A549 (cell line): Measurements from ENCODE around the gene IQGAP2. TPM values are rescaled to one million over a fixed set of nuclear protein-coding genes. Genes with fewer than 3 reads are reported as not detected.

Experiments used
- ATAC-seq, 2 experiments: fragments of 200-7000 bp in 1 of 2; fragments of >200 bp in 1 of 2; cut with Nextera tagmentation in 1 of 2; cut with Tn5 transposase in 1 of 2; 3 replicates each; pipeline versions ENCODE4 v1.8.0 to v1.9.1; 2018 to 2020; ENCODE audit warnings: mild to moderate bottlenecking in 1 of 2, moderate library complexity in 1 of 2
- CTCF ChIA-PET: fragments of 300-600 bp; sonication (Branson Sonifier 250); formaldehyde crosslinking; extraction: SDS; loops from one replicate; lab custom pipeline; 2021; ENCODE audit warnings: antibody characterized with exemption, inconsistent platforms; lab: Yijun Ruan, JAX
- POLR2A ChIA-PET: fragments of 350-600 bp; formaldehyde crosslinking; extraction: SDS; loops from one replicate; lab custom pipeline; 2021; ENCODE audit warnings: antibody characterized with exemption, inconsistent platforms; lab: Yijun Ruan, JAX
- DNase-seq, 2 experiments: peaks; one replicate each; pipeline versions ENCODE4 v3.0.0 to v3.0.0-alpha.2; 2011 to 2016; ENCODE audit warnings: low read depth in 1 of 2, low spot score in 1 of 2
- FAIRE-seq: peaks from 2 replicates; lab custom pipeline; 2011; peaks lifted over from hg19 to GRCh38; lab: Jason Lieb, UNC
- H3K27ac ChIP-seq, 2 experiments: fragments of >200 bp; sonication (Bioruptor Twin); formaldehyde crosslinking; 3 replicates each; pipeline ENCODE4 v1.5.1; 2016 to 2017
- H3K4me1 ChIP-seq: fragments of >200 bp; sonication (Bioruptor Twin); formaldehyde crosslinking; 3 replicates; pipeline ENCODE4 v1.6.1; 2016
- H3K4me2 ChIP-seq: fragments of >200 bp; sonication (Bioruptor Twin); formaldehyde crosslinking; 3 replicates; pipeline ENCODE4 v1.6.1; 2016
- H3K4me3 ChIP-seq: fragments of >200 bp; sonication (Bioruptor Twin); formaldehyde crosslinking; 3 replicates; pipeline ENCODE4 v1.5.1; 2016
- H3K9me3 ChIP-seq: fragments of >200 bp; sonication (Bioruptor Twin); formaldehyde crosslinking; 3 replicates; pipeline ENCODE4 v1.6.1; 2016
- EHF ChIP-seq: fragments of 250-450 bp; sonication (Bioruptor Pico); IDR thresholded peaks from 2 replicates; pipeline ENCODE4 v1.5.0; 2020; ENCODE audit warnings: mild to moderate bottlenecking
- HDAC2 ChIP-seq: fragments of 200-600 bp; sonication (generic); IDR thresholded peaks from 2 replicates; pipeline ENCODE4 v1.6.1; 2016
- HEYL ChIP-seq: fragments of 250-450 bp; sonication (Bioruptor Pico); IDR thresholded peaks from 2 replicates; pipeline ENCODE4 v1.8.0; 2021; ENCODE audit warnings: mild to moderate bottlenecking, moderate library complexity
- JUN ChIP-seq, 2 experiments: fragments of >200 bp; sonication (Bioruptor Twin); formaldehyde crosslinking; IDR thresholded peaks; 2 replicates in 1 of 2; 3 replicates in 1 of 2; pipeline ENCODE4 v1.6.1; 2016 to 2017
- MAFK ChIP-seq: fragments of 450-650 bp; IDR thresholded peaks from 2 replicates; pipeline ENCODE4 v1.6.1; 2014; ENCODE audit not compliant: partially characterized antibody
- MAZ ChIP-seq: fragments of 150-350 bp; IDR thresholded peaks from 2 replicates; pipeline ENCODE4 v1.6.1; 2014; ENCODE audit warnings: antibody characterized with exemption, low read depth, low read length, borderline replicate concordance
- NR3C1 ChIP-seq: fragments of >200 bp; sonication (Bioruptor Twin); formaldehyde crosslinking; IDR thresholded peaks from 3 replicates; pipeline ENCODE4 v1.6.1; 2017
- POLR2AphosphoS2 ChIP-seq: conservative IDR thresholded peaks from 2 replicates; pipeline ENCODE4 v1.6.1; 2012; ENCODE audit warnings: low read length, improper control_type of control experiment, inconsistent platforms
- RARB ChIP-seq: fragments of 250-450 bp; sonication (Bioruptor Pico); IDR thresholded peaks from 2 replicates; pipeline ENCODE4 v1.8.0; 2021; ENCODE audit warnings: mild to moderate bottlenecking, moderate library complexity
- RCOR1 ChIP-seq: fragments of 150-350 bp; IDR thresholded peaks from 2 replicates; pipeline ENCODE4 v1.6.1; 2014; ENCODE audit warnings: antibody characterized with exemption, low read length, low read depth
- RNF2 ChIP-seq: fragments of 200-600 bp; sonication (generic); IDR thresholded peaks from 2 replicates; pipeline ENCODE4 v1.6.1; 2016; ENCODE audit warnings: low read depth, mild to moderate bottlenecking, antibody characterized with exemption, moderate library complexity, borderline replicate concordance
- TP53 ChIP-seq: fragments of 250-450 bp; sonication (Bioruptor Pico); IDR thresholded peaks from 2 replicates; pipeline ENCODE4 v1.5.0; 2021; ENCODE audit warnings: mild to moderate bottlenecking, moderate library complexity
- ZC3H11A ChIP-seq: fragments of 450-650 bp; IDR thresholded peaks from 2 replicates; pipeline ENCODE4 v1.6.1; 2014; ENCODE audit warnings: antibody characterized with exemption, mild to moderate bottlenecking
- WGBS: methylation state at CpG from one replicate; pipeline ENCODE4 v1.1.6; 2017; ENCODE audit errors: missing lambda C conversion rate; 5-methylcytosine and 5-hydroxymethylcytosine counted together
- polyA plus RNA-seq, 4 experiments: library from polyadenylated mRNA; depleted of rRNA in 3 of 4; stranded (reverse); fragments of >200 nt; fragmentation: RNase III in 1 of 4; extraction: RNeasy Plus Mini Kit Qiagen cat#74134 plus additional on column Dnase treatment in 1 of 4; gene quantifications; 2 replicates in 3 of 4; 3 replicates in 1 of 4; pipeline ENCODE4 v1.2.3, GENCODE V29; 2011 to 2017
- TF ChIP-seq, protein P1 (sequence below): IDR thresholded peaks from 2 replicates; pipeline ENCODE4 v1.6.1; 2012; ENCODE audit warnings: low read depth, borderline replicate concordance
- TF ChIP-seq, protein P2 (sequence below): IDR thresholded peaks from 2 replicates; pipeline ENCODE4 v1.6.1; 2012
- TF ChIP-seq, protein P3 (sequence below): fragments of 150-350 bp; IDR thresholded peaks from 2 replicates; pipeline ENCODE4 v1.6.1; 2014; ENCODE audit warnings: low read depth, mild to moderate bottlenecking, low read length
- TF ChIP-seq, protein P4 (sequence below): fragments of 250-450 bp; sonication (Bioruptor Pico); IDR thresholded peaks from 2 replicates; pipeline ENCODE4 v1.5.0; 2020; ENCODE audit warnings: low read depth, mild to moderate bottlenecking, moderate library complexity

The IQGAP2 gene
- polyA plus RNA-seq, 2 of the 4 experiments (the other 2 are of a cell fraction), result 5.3 to 10.1 TPM

DNA sequence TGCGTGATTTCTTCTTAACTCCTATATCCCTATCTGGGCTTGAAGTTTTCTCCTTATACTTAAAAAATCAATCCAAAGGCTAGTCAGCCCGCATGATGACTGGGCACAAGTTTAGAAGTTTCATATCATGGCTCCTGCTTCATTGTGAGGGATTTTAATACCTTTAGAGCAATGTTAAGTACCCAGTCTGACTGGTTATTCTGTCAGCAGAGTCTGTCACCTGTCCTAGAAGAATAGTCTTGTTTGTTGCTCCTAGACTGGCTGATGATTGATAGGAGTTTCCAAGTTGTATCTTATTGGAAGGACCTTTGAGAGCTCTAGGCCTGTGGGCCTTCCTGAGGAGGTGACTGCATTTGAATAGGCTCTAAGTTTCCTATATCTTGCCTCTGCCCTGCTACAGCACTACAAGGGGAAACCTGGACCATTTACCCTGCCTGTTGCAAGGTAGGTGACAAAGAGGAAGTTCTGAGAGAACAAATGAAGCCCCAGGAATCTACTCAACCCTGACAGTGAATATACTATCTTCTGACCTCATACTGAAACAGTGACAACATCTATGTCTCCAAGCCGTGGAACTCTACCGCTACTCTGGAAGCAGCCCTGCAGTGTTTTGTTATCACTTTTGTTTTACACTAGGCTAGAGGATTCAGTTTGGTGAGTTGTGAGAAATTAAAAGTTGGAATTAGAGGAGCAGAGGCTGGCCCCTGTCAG lies 153.6 kb downstream of the IQGAP2 start:
- 72% methylated on average over 4 of the region's 4 CpGs for WGBS
- no peak overlapping the region for H3K27ac ChIP-seq
- TF ChIP-seq HEYL (no peak), POLR2AphosphoS2 (no peak), NR3C1 (no peak), MAFK (no peak), JUN (IDR thresholded peaks at IDR 0.05) (no peak)
- TF ChIP-seq, protein P1, sequence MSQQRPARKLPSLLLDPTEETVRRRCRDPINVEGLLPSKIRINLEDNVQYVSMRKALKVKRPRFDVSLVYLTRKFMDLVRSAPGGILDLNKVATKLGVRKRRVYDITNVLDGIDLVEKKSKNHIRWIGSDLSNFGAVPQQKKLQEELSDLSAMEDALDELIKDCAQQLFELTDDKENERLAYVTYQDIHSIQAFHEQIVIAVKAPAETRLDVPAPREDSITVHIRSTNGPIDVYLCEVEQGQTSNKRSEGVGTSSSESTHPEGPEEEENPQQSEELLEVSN, result no peak
- TF ChIP-seq, protein P2, sequence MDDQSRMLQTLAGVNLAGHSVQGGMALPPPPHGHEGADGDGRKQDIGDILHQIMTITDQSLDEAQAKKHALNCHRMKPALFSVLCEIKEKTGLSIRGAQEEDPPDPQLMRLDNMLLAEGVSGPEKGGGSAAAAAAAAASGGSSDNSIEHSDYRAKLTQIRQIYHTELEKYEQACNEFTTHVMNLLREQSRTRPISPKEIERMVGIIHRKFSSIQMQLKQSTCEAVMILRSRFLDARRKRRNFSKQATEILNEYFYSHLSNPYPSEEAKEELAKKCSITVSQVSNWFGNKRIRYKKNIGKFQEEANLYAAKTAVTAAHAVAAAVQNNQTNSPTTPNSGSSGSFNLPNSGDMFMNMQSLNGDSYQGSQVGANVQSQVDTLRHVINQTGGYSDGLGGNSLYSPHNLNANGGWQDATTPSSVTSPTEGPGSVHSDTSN, result no peak
- DNase-seq (no peak), FAIRE-seq (no peak), ATAC-seq (no peak)
- H3K4me2 ChIP-seq, result no peak overlapping the region
- ChIA-PET POLR2A (no interaction called here), CTCF (interaction anchor here (2.9 kb wide), 1 partner anchor 15 kb away, joined by 8 read pairs; no protein-coding TSS in a partner anchor)
- no peaks in the 10 kb centered on the region for H3K4me1 ChIP-seq
- no peak overlapping the region for H3K4me3 ChIP-seq
- H3K9me3 ChIP-seq, result no peaks in the 10 kb centered on the region

DNA sequence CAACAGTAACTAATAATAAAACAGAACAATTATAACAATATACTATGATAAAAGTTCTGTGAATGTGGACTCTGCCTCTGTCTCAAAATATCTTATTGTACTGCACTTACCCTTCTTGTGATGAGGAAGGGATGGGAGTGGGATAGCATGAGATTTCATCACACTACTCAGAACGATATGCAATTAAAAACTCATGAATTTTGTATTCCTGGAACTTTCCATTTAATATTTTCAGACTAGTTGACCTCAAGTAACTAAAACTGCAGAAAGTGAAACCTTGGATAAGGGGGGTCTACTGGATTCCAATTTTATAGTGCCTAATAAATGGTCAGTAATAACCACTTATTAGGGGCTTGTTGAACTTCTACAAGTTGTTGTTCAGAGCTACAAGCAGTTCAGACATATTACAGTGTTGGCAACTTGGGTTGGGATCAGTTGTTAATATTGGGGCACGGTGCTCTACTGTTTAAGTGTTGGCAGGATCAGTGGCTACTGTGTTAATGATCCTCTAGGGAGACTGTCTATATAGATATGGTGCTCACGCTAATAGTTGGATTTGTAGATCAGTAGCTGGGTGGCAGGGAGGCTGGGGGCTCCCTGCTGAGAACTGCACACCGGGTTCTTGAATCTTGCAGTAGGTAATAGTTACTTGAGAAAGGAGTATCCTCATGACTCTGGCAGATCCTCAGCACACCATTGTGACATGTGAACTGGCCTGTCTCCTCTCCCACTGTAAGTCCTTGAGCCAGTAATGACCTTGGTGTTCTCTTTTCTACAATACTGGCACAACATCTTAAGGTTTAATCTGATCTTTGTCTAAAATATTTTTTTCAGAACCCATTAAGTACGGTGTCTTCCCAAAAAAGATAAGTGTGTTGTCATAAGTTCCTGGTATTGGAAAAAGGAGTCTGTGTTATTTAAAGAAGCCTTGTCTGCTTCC lies 158.1 kb downstream of the IQGAP2 start:
- H3K4me2 ChIP-seq, result no peak overlapping the region
- H3K9me3 ChIP-seq, result no peaks in the 10 kb centered on the region
- no peaks in the 10 kb centered on the region for H3K4me1 ChIP-seq
- DNase-seq (no peak), FAIRE-seq (peak; percentile 28), ATAC-seq (no peak)
- ChIA-PET CTCF (interaction anchor here (1.2 kb wide), 1 partner anchor 22 kb away, joined by 4 read pairs; no protein-coding TSS in a partner anchor), POLR2A (no interaction called here)
- H3K27ac ChIP-seq, result no peak overlapping the region
- H3K4me3 ChIP-seq, result no peak overlapping the region
- 32% methylated on average over 5 of the region's 5 CpGs for WGBS
- TF ChIP-seq ZC3H11A (no peak), RARB (no peak), MAZ (no peak), JUN (IDR thresholded peaks at IDR 0.05) (no peak), MAFK (no peak)
- TF ChIP-seq, protein P3, sequence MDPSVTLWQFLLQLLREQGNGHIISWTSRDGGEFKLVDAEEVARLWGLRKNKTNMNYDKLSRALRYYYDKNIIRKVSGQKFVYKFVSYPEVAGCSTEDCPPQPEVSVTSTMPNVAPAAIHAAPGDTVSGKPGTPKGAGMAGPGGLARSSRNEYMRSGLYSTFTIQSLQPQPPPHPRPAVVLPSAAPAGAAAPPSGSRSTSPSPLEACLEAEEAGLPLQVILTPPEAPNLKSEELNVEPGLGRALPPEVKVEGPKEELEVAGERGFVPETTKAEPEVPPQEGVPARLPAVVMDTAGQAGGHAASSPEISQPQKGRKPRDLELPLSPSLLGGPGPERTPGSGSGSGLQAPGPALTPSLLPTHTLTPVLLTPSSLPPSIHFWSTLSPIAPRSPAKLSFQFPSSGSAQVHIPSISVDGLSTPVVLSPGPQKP, result no peak
- TF ChIP-seq, protein P2, result no peak

DNA sequence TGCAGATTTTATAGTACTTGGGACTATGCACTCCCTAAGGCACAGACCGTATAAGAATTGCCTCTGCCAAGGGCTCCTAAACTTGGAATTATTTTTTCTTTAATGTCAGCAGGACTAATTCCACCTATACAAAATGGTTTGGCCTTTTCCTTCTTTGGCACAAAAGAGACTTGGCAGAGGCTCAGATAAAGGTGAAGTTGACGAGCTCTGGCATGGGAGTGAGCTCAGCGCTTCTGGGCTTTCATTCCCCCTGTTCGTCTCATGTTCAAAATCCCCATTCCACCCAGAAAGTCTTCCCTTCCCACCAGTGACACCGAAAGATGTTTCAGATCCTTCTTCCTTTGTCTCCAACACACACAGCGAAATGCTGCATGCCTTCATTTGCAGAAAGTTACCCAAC lies 158.9 kb downstream of the IQGAP2 start:
- Histone ChIP-seq H3K4me3 (no peak overlapping the region), H3K27ac (no peak overlapping the region), H3K4me1 (no peaks in the 10 kb centered on the region), H3K9me3 (no peaks in the 10 kb centered on the region), H3K4me2 (no peak overlapping the region)
- 76% methylated on average over 6 of the region's 6 CpGs for WGBS
- TF ChIP-seq HDAC2, result no peak
- no peak for TF ChIP-seq EHF (CRISPR knock-in tag)
- no peak for TF ChIP-seq MAZ
- no peak for TF ChIP-seq RNF2
- TF ChIP-seq JUN (IDR thresholded peaks at IDR 0.05), result no peak
- no peak for TF ChIP-seq TP53 (CRISPR knock-in tag)
- TF ChIP-seq, protein P4, sequence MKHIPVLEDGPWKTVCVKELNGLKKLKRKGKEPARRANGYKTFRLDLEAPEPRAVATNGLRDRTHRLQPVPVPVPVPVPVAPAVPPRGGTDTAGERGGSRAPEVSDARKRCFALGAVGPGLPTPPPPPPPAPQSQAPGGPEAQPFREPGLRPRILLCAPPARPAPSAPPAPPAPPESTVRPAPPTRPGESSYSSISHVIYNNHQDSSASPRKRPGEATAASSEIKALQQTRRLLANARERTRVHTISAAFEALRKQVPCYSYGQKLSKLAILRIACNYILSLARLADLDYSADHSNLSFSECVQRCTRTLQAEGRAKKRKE (CRISPR knock-in tag), result no peak
- TF ChIP-seq POLR2AphosphoS2, result no peak
- no peak for TF ChIP-seq MAFK
- TF ChIP-seq RCOR1, result no peak
- no peak for FAIRE-seq
- no peak for ATAC-seq
- CTCF ChIA-PET, result interaction anchor here (1.2 kb wide), 1 partner anchor 22 kb away, joined by 4 read pairs; no protein-coding TSS in a partner anchor
- DNase-seq, result no peak
- POLR2A ChIA-PET, result no interaction called here
